H9 (cell line): ENCODE data around the gene LLGL2. TPM values are rescaled to one million over a fixed set of nuclear protein-coding genes. Genes with fewer than 3 reads are reported as not detected.

Experiments used
- DNase-seq: peaks from one replicate; pipeline ENCODE4 v3.0.0-alpha.2; 2017
- H2AFZ ChIP-seq: one replicate; pipeline ENCODE4 v1.6.1; 2013; ENCODE audit warnings: mild to moderate bottlenecking, low read length, control low read depth, moderate library complexity
- H2AK5ac ChIP-seq: 2 replicates; pipeline ENCODE4 v1.6.1; 2013; ENCODE audit warnings: low read length, control low read depth, mixed read lengths; ENCODE audit not compliant: insufficient read length
- H2BK120ac ChIP-seq: one replicate; pipeline ENCODE4 v1.6.1; 2013; ENCODE audit warnings: low read depth, mild to moderate bottlenecking, low read length, control low read depth, inconsistent platforms; ENCODE audit not compliant: poor library complexity, severe bottlenecking
- H2BK12ac ChIP-seq: 2 replicates; pipeline ENCODE4 v1.6.1; 2013; ENCODE audit warnings: low read length, control low read depth, mixed read lengths, low read depth; ENCODE audit not compliant: insufficient read length
- H2BK15ac ChIP-seq: 2 replicates; pipeline ENCODE4 v1.6.1; 2013; ENCODE audit warnings: low read depth, low read length, control low read depth
- H2BK20ac ChIP-seq: one replicate; pipeline ENCODE4 v1.6.1; 2013; ENCODE audit warnings: low read depth, mild to moderate bottlenecking, low read length, control low read depth, inconsistent platforms; ENCODE audit not compliant: poor library complexity, severe bottlenecking
- H2BK5ac ChIP-seq: 2 replicates; pipeline ENCODE4 v1.6.1; 2013; ENCODE audit warnings: low read length, control low read depth, mixed read lengths; ENCODE audit not compliant: insufficient read length
- H3K14ac ChIP-seq: 2 replicates; pipeline ENCODE4 v1.6.1; 2013; ENCODE audit warnings: low read length, control low read depth; ENCODE audit not compliant: insufficient read depth
- H3K18ac ChIP-seq: 2 replicates; pipeline ENCODE4 v1.6.1; 2013; ENCODE audit warnings: low read depth, mild to moderate bottlenecking, mixed read lengths, low read length, control low read depth; ENCODE audit not compliant: insufficient read length
- H3K23ac ChIP-seq: 2 replicates; pipeline ENCODE4 v1.6.1; 2013; ENCODE audit warnings: low read length, control low read depth, mixed read lengths, low read depth; ENCODE audit not compliant: insufficient read length
- H3K23me2 ChIP-seq: 2 replicates; pipeline ENCODE4 v1.6.1; 2013; ENCODE audit warnings: low read depth, mild to moderate bottlenecking, mixed read lengths, low read length, control low read depth; ENCODE audit not compliant: insufficient read length, poor library complexity, severe bottlenecking
- H3K27ac ChIP-seq: 2 replicates; pipeline ENCODE4 v1.5.1; 2013; ENCODE audit warnings: low read length, control low read depth, mixed read lengths, low read depth; ENCODE audit not compliant: insufficient read length
- H3K27me3 ChIP-seq: 2 replicates; pipeline ENCODE4 v1.6.1; 2013; ENCODE audit warnings: low read length, control low read depth, inconsistent platforms; ENCODE audit not compliant: insufficient read depth
- H3K4ac ChIP-seq: 2 replicates; pipeline ENCODE4 v1.6.1; 2013; ENCODE audit warnings: low read depth, mild to moderate bottlenecking, control low read depth, inconsistent platforms, low read length, moderate library complexity
- H3K4me1 ChIP-seq: 2 replicates; pipeline ENCODE4 v1.6.1; 2013; ENCODE audit warnings: low read length, control low read depth, inconsistent platforms; ENCODE audit not compliant: insufficient read depth
- H3K4me2 ChIP-seq: 2 replicates; pipeline ENCODE4 v1.6.1; 2013; ENCODE audit warnings: low read length, control low read depth, mixed read lengths; ENCODE audit not compliant: insufficient read length, insufficient read depth
- H3K56ac ChIP-seq: 2 replicates; pipeline ENCODE4 v1.6.1; 2013; ENCODE audit warnings: low read depth, mild to moderate bottlenecking, mixed read lengths, low read length, control low read depth; ENCODE audit not compliant: insufficient read length
- H3K79me1 ChIP-seq: 2 replicates; pipeline ENCODE4 v1.6.1; 2013; ENCODE audit warnings: low read depth, mild to moderate bottlenecking, moderate library complexity, low read length, control low read depth, inconsistent platforms; ENCODE audit not compliant: insufficient read depth, poor library complexity, severe bottlenecking
- H3K79me2 ChIP-seq: 2 replicates; pipeline ENCODE4 v1.6.1; 2013; ENCODE audit warnings: low read length, control low read depth, inconsistent platforms; ENCODE audit not compliant: insufficient read depth
- H3K9ac ChIP-seq: 2 replicates; pipeline ENCODE4 v1.6.1; 2013; ENCODE audit warnings: low read length, control low read depth, mixed read lengths; ENCODE audit not compliant: insufficient read length; ENCODE audit errors: extremely low read depth
- H3K9me3 ChIP-seq: one replicate; pipeline ENCODE4 v1.6.1; 2013; ENCODE audit warnings: low read depth, low read length, inconsistent platforms; ENCODE audit not compliant: control insufficient read depth
- H3T11ph ChIP-seq: one replicate; pipeline ENCODE4 v1.6.1; 2013; ENCODE audit warnings: mild to moderate bottlenecking, low read length, control low read depth, inconsistent platforms
- H4K20me1 ChIP-seq: one replicate; pipeline ENCODE4 v1.6.1; 2013; ENCODE audit not compliant: control insufficient read depth, insufficient read length, insufficient read depth
- H4K5ac ChIP-seq: 2 replicates; pipeline ENCODE4 v1.6.1; 2013; ENCODE audit warnings: low read depth, mild to moderate bottlenecking, mixed read lengths, low read length, control low read depth; ENCODE audit not compliant: insufficient read length
- H4K8ac ChIP-seq: replicated peaks from 2 replicates; pipeline ENCODE4 v1.6.1; 2013; ENCODE audit warnings: low read length, control low read depth, mixed read lengths, low read depth; ENCODE audit not compliant: insufficient read length
- H4K91ac ChIP-seq: 2 replicates; pipeline ENCODE4 v1.6.1; 2013; ENCODE audit warnings: low read depth, mild to moderate bottlenecking, moderate library complexity, mixed read lengths, low read length, control low read depth; ENCODE audit not compliant: insufficient read length
- H3K27ac Mint-ChIP-seq, 3 experiments: 2 replicates in 2 of 3; 3 replicates in 1 of 3; pipeline ENCODE4 v1.8.0; 2020 to 2021; ENCODE audit warnings: mixed read lengths in 3 of 3, mild to moderate bottlenecking in 1 of 3, moderate library complexity in 1 of 3
- H3K27me3 Mint-ChIP-seq: 2 replicates; pipeline ENCODE4 v1.8.0; 2021; ENCODE audit warnings: low read depth, mild to moderate bottlenecking, moderate library complexity, mixed read lengths
- H3K36me3 Mint-ChIP-seq, 3 experiments: 2 replicates in 2 of 3; 3 replicates in 1 of 3; pipeline ENCODE4 v1.8.0; 2020 to 2021; ENCODE audit warnings: low read depth in 3 of 3, mixed read lengths in 3 of 3; ENCODE audit not compliant: insufficient read depth in 1 of 3
- H3K4me1 Mint-ChIP-seq, 2 experiments: 2 replicates each; pipeline ENCODE4 v1.8.0; 2020; ENCODE audit warnings: mixed read lengths in 2 of 2
- H3K4me3 Mint-ChIP-seq, 2 experiments: 2 replicates in 1 of 2; 3 replicates in 1 of 2; pipeline ENCODE4 v1.8.0; 2020 to 2021; ENCODE audit warnings: mild to moderate bottlenecking in 2 of 2, mixed read lengths in 2 of 2, moderate library complexity in 1 of 2
- H3K9me3 Mint-ChIP-seq, 2 experiments: 2 replicates in 1 of 2; 3 replicates in 1 of 2; pipeline ENCODE4 v1.8.0; 2020; ENCODE audit warnings: mild to moderate bottlenecking in 2 of 2, mixed read lengths in 2 of 2, moderate library complexity in 1 of 2
- WGBS: extraction: QIAGEN DNeasy Blood & Tissue Kit; methylation state at CpG from one replicate; pipeline ENCODE4 v1.1.7; 2013; ENCODE audit warnings: missing lambda C conversion rate, low lambda C conversion rate, mixed read lengths; ENCODE audit not compliant: insufficient read length; ENCODE audit errors: extremely low coverage; 5-methylcytosine and 5-hydroxymethylcytosine counted together
- total RNA-seq: library from RNA; stranded (reverse); gene quantifications from 2 replicates; pipeline ENCODE4 v1.2.1, GENCODE V29; 2021
- TF ChIP-seq, protein P1 (sequence below): fragments of 200-600 bp; sonication (generic); conservative IDR thresholded peaks from 3 replicates; pipeline ENCODE4 v1.8.0; 2021; ENCODE audit warnings: antibody characterized with exemption, mild to moderate bottlenecking

The LLGL2 gene
- total RNA-seq, 1 experiment from 2014 or later, result 90.4 TPM

- H2AFZ ChIP-seq, result no peak overlapping the region
- H4K20me1 ChIP-seq, result no peaks in the 10 kb centered on the region
- H2BK120ac ChIP-seq, result no peak overlapping the region
- H4K5ac ChIP-seq, result no peak overlapping the region
- no peak overlapping the region for H3K18ac ChIP-seq
- H3K14ac ChIP-seq, result no peak overlapping the region
- no peak overlapping the region for H3K4ac ChIP-seq
- no peak for DNase-seq
- H3K9ac ChIP-seq, result no peak overlapping the region
- H3K4me2 ChIP-seq, result no peak overlapping the region
- no peak overlapping the region for H3K27ac Mint-ChIP-seq
- H3K27me3 Mint-ChIP-seq, result no peaks in the 10 kb centered on the region
- no peak overlapping the region for H2BK5ac ChIP-seq
- H3K79me1 ChIP-seq, result no peaks in the 10 kb centered on the region
- TF ChIP-seq, protein P1, sequence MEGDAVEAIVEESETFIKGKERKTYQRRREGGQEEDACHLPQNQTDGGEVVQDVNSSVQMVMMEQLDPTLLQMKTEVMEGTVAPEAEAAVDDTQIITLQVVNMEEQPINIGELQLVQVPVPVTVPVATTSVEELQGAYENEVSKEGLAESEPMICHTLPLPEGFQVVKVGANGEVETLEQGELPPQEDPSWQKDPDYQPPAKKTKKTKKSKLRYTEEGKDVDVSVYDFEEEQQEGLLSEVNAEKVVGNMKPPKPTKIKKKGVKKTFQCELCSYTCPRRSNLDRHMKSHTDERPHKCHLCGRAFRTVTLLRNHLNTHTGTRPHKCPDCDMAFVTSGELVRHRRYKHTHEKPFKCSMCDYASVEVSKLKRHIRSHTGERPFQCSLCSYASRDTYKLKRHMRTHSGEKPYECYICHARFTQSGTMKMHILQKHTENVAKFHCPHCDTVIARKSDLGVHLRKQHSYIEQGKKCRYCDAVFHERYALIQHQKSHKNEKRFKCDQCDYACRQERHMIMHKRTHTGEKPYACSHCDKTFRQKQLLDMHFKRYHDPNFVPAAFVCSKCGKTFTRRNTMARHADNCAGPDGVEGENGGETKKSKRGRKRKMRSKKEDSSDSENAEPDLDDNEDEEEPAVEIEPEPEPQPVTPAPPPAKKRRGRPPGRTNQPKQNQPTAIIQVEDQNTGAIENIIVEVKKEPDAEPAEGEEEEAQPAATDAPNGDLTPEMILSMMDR, result no peak
- peaks cover 1 to 9% (median 4%) of the 10 kb centered on the region in 3 experiments; a peak in 3 of 7 replicates for H3K36me3 Mint-ChIP-seq
- H3K9me3 Mint-ChIP-seq, result no peaks in the 10 kb centered on the region
- no peak overlapping the region for H4K8ac ChIP-seq
- no peak overlapping the region for H2AK5ac ChIP-seq
- no peaks in the 10 kb centered on the region for H3K79me2 ChIP-seq
- no peaks in the 10 kb centered on the region for H3K27me3 ChIP-seq
- H3K23ac ChIP-seq, result no peak overlapping the region
- peaks cover 14 to 23% of the 10 kb centered on the region in 2 experiments for H3K4me1 Mint-ChIP-seq
- H3K23me2 ChIP-seq, result no peaks in the 10 kb centered on the region
- H2BK20ac ChIP-seq, result no peak overlapping the region
- no CpG with 5 or more reads among the region's 12 CpGs for WGBS
- no peaks in the 10 kb centered on the region for H3K4me1 ChIP-seq
- no peaks in the 10 kb centered on the region for H3K9me3 ChIP-seq
- no peak overlapping the region for H3T11ph ChIP-seq
- no peak overlapping the region for H2BK15ac ChIP-seq
- H3K4me3 Mint-ChIP-seq, result no peak overlapping the region
- no peak overlapping the region for H4K91ac ChIP-seq
- no peak overlapping the region for H2BK12ac ChIP-seq
- no peak overlapping the region for H3K56ac ChIP-seq
- H3K27ac ChIP-seq, result no peak overlapping the region
Measured at GRCh38 chr17:75485688-75486087, 39.8 kb upstream of the LLGL2 start.
